DND-41 (cell line): ENCODE data around the gene OR2H2.

ENCODE experiments used
- ATAC-seq: fragments of 200-7000 bp; cut with Tn5 transposase; 3 replicates; pipeline ENCODE4 v1.9.1; 2021; ENCODE audit warnings: low read depth; ENCODE audit not compliant: insufficient read depth
- DNase-seq: peaks from one replicate; pipeline ENCODE4 v3.0.0-alpha.2; 2020
- H2AFZ ChIP-seq: 2 replicates; pipeline ENCODE4 v1.6.0; 2012; ENCODE audit warnings: low read depth, low read length
- H3K27ac ChIP-seq: 2 replicates; pipeline ENCODE4 v1.5.1; 2012; ENCODE audit warnings: low read length, inconsistent platforms
- H3K27me3 ChIP-seq: fragments of 200-600 bp; sonication (generic); 2 replicates; pipeline ENCODE4 v1.6.0; 2012; ENCODE audit warnings: low read length, mild to moderate bottlenecking, inconsistent platforms; ENCODE audit not compliant: insufficient read depth, poor library complexity
- H3K36me3 ChIP-seq: 2 replicates; pipeline ENCODE4 v1.5.1; 2012; ENCODE audit warnings: low read length, inconsistent platforms; ENCODE audit not compliant: insufficient read depth
- H3K4me1 ChIP-seq: 2 replicates; pipeline ENCODE4 v1.5.1; 2012; ENCODE audit warnings: mild to moderate bottlenecking, low read length; ENCODE audit not compliant: insufficient read depth
- H3K4me2 ChIP-seq: 2 replicates; pipeline ENCODE4 v1.6.0; 2012; ENCODE audit warnings: mild to moderate bottlenecking, moderate library complexity, low read length, inconsistent platforms; ENCODE audit not compliant: insufficient read depth
- H3K4me3 ChIP-seq, 2 experiments: fragments of 200-600 bp in 1 of 2; shearing (Covaris generic) in 1 of 2; 2 replicates each; pipeline ENCODE4 v1.5.1; 2012 to 2016; ENCODE audit warnings: inconsistent platforms in 2 of 2, low read length in 2 of 2, mild to moderate bottlenecking in 2 of 2, low read depth in 1 of 2, moderate library complexity in 1 of 2
- H3K79me2 ChIP-seq: 2 replicates; pipeline ENCODE4 v1.6.0; 2012; ENCODE audit warnings: low read length, inconsistent platforms; ENCODE audit not compliant: insufficient read depth
- H3K9ac ChIP-seq: 2 replicates; pipeline ENCODE4 v1.6.0; 2012; ENCODE audit warnings: low read depth, mild to moderate bottlenecking, inconsistent platforms, low read length, moderate library complexity
- H3K9me3 ChIP-seq: 2 replicates; pipeline ENCODE4 v1.5.1; 2012; ENCODE audit warnings: low read length, moderate library complexity, mild to moderate bottlenecking, inconsistent platforms; ENCODE audit not compliant: insufficient read depth, severe bottlenecking
- H4K20me1 ChIP-seq: 2 replicates; pipeline ENCODE4 v1.6.0; 2012; ENCODE audit warnings: low read length; ENCODE audit not compliant: insufficient read depth
- CTCF ChIP-seq: IDR thresholded peaks from 2 replicates; pipeline ENCODE4 v1.5.1; 2012; ENCODE audit warnings: borderline replicate concordance, low read length, moderate library complexity, mild to moderate bottlenecking; ENCODE audit not compliant: poor library complexity, severe bottlenecking; ENCODE audit errors: extremely low read depth
- EZH2 ChIP-seq: IDR thresholded peaks from 3 replicates; pipeline ENCODE4 v1.6.1; 2012; ENCODE audit warnings: borderline replicate concordance, low read depth, mild to moderate bottlenecking, moderate library complexity, low read length, inconsistent platforms; ENCODE audit not compliant: severe bottlenecking

OR2H2 gene

GRCh38 chr6:29626948-29627754, 42.2 kb downstream of the OR2H2 start:
- Histone ChIP-seq H3K4me3 (no peak overlapping the region), H3K27me3 (no peaks in the 10 kb centered on the region), H3K27ac (no peak overlapping the region), H2AFZ (no peak overlapping the region), H3K36me3 (peaks cover 11% of the 10 kb centered on the region; the same call in 1 of the 2 replicates), H3K9ac (no peak overlapping the region), H3K79me2 (no peaks in the 10 kb centered on the region), H3K4me1 (peaks cover 38% of the 10 kb centered on the region), H3K9me3 (no peaks in the 10 kb centered on the region), H3K4me2 (no peak overlapping the region), H4K20me1 (0 out of 2 replicates have a peak, but pooled peaks cover 7% of the 10 kb centered on the region)
- ATAC-seq (no peak), DNase-seq (no peak)
- no peak for TF ChIP-seq EZH2
- TF ChIP-seq CTCF: no peak

GRCh38 chr6:29627755-29628418, 43.0 kb downstream of the OR2H2 start:
- Histone ChIP-seq H3K4me3 (peak overlapping the region; percentile 1 to 56; a peak in 3 of 4 replicates), H3K9ac (peak overlapping the region; percentile 49), H3K4me2 (peak overlapping the region; percentile 66), H3K4me1 (peaks cover 41% of the 10 kb centered on the region), H2AFZ (peak overlapping the region; percentile 69), H3K36me3 (peaks cover 8% of the 10 kb centered on the region; the same call in 1 of the 2 replicates), H3K27ac (peak overlapping the region; percentile 44), H4K20me1 (0 out of 2 replicates have a peak, but pooled peaks cover 7% of the 10 kb centered on the region), H3K27me3 (no peaks in the 10 kb centered on the region), H3K79me2 (no peaks in the 10 kb centered on the region), H3K9me3 (no peaks in the 10 kb centered on the region)
- TF ChIP-seq EZH2 (no peak), CTCF (no peak)
- peak; percentile 51 for ATAC-seq
- peak; percentile 84 for DNase-seq

GRCh38 chr6:29628419-29629281, 43.7 kb downstream of the OR2H2 start:
- peak overlapping the region; percentile 1 to 56; a peak in 3 of 4 replicates for H3K4me3 ChIP-seq
- peak overlapping the region; percentile 44 for H3K27ac ChIP-seq
- H2AFZ ChIP-seq: peak overlapping the region; percentile 69
- peaks cover 2% of the 10 kb centered on the region; the same call in 1 of the 2 replicates for H3K36me3 ChIP-seq
- no peaks in the 10 kb centered on the region for H3K79me2 ChIP-seq
- H3K9me3 ChIP-seq: no peaks in the 10 kb centered on the region
- TF ChIP-seq CTCF: peak; percentile 95
- no peak for TF ChIP-seq EZH2
- H4K20me1 ChIP-seq: 0 out of 2 replicates have a peak, but pooled peaks cover 7% of the 10 kb centered on the region
- H3K27me3 ChIP-seq: no peaks in the 10 kb centered on the region
- H3K9ac ChIP-seq: peak overlapping the region; percentile 49
- DNase-seq (peak; percentile 76), ATAC-seq (peak; percentile 62)
- peak overlapping the region; percentile 66 for H3K4me2 ChIP-seq
- peaks cover 47% of the 10 kb centered on the region for H3K4me1 ChIP-seq
